Liver (tissue), 3 donors: ENCODE results near the gene CATSPER2.
"Not testable (repeated sequence)": the region's sequence is repeated elsewhere in the genome, so short reads cannot be mapped to it uniquely, and the experiment has no call there.

Experiments used
- EGR1 ChIP-seq, 2 donors: IDR thresholded peaks; 2 replicates each; pipeline ENCODE4 v1.6.1; 2016 to 2018; ENCODE audit warnings: antibody characterized with exemption in 2 of 2, low read depth in 2 of 2
- SP1 ChIP-seq: IDR thresholded peaks from 2 replicates; pipeline ENCODE4 v1.6.1; 2018; ENCODE audit warnings: antibody characterized with exemption, mild to moderate bottlenecking
- YY1 ChIP-seq: IDR thresholded peaks from 2 replicates; pipeline ENCODE4 v1.6.1; 2016; ENCODE audit warnings: antibody characterized with exemption, mild to moderate bottlenecking
- TF ChIP-seq, protein P1 (sequence below): IDR thresholded peaks from 2 replicates; pipeline ENCODE4 v1.6.1; 2016; ENCODE audit warnings: antibody characterized with exemption, mild to moderate bottlenecking
- TF ChIP-seq, protein P2 (sequence below): fragments of 150-350 bp; IDR thresholded peaks from 2 replicates; pipeline ENCODE4 v1.5.1; 2017; ENCODE audit warnings: improper control_type of control experiment, low read depth, low read length; ENCODE audit not compliant: missing input control
- donor health status: healthy.
- donor health status: healthy.

DNA sequence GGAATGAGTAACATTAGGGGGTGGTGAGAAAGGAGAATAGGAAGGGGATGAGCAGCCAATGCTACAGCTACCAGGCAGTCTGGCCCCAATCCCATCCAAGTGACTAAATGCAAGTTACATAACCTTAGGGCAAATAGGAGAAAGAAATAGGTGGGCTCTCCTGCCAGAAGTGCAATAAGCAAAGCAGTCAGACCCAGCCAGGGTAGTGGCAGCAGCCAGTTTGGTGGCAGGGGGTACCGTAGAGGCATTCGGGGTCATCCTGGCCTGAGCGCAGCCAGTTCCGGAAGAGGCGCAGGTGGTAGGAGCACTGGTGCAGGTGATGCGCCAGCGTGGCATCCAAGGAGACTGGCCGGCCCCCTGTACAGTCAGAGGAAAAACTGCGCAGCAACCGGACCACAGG lies 11.1 kb upstream of the CATSPER2 start:
- not testable (repeated sequence) for TF ChIP-seq EGR1 (IDR thresholded peaks at IDR 0.05; ENCODE audit: low read depth in 2 of 2); SP1; YY1
- TF ChIP-seq, protein P1, sequence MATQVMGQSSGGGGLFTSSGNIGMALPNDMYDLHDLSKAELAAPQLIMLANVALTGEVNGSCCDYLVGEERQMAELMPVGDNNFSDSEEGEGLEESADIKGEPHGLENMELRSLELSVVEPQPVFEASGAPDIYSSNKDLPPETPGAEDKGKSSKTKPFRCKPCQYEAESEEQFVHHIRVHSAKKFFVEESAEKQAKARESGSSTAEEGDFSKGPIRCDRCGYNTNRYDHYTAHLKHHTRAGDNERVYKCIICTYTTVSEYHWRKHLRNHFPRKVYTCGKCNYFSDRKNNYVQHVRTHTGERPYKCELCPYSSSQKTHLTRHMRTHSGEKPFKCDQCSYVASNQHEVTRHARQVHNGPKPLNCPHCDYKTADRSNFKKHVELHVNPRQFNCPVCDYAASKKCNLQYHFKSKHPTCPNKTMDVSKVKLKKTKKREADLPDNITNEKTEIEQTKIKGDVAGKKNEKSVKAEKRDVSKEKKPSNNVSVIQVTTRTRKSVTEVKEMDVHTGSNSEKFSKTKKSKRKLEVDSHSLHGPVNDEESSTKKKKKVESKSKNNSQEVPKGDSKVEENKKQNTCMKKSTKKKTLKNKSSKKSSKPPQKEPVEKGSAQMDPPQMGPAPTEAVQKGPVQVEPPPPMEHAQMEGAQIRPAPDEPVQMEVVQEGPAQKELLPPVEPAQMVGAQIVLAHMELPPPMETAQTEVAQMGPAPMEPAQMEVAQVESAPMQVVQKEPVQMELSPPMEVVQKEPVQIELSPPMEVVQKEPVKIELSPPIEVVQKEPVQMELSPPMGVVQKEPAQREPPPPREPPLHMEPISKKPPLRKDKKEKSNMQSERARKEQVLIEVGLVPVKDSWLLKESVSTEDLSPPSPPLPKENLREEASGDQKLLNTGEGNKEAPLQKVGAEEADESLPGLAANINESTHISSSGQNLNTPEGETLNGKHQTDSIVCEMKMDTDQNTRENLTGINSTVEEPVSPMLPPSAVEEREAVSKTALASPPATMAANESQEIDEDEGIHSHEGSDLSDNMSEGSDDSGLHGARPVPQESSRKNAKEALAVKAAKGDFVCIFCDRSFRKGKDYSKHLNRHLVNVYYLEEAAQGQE = not testable (repeated sequence)
- TF ChIP-seq, protein P2, sequence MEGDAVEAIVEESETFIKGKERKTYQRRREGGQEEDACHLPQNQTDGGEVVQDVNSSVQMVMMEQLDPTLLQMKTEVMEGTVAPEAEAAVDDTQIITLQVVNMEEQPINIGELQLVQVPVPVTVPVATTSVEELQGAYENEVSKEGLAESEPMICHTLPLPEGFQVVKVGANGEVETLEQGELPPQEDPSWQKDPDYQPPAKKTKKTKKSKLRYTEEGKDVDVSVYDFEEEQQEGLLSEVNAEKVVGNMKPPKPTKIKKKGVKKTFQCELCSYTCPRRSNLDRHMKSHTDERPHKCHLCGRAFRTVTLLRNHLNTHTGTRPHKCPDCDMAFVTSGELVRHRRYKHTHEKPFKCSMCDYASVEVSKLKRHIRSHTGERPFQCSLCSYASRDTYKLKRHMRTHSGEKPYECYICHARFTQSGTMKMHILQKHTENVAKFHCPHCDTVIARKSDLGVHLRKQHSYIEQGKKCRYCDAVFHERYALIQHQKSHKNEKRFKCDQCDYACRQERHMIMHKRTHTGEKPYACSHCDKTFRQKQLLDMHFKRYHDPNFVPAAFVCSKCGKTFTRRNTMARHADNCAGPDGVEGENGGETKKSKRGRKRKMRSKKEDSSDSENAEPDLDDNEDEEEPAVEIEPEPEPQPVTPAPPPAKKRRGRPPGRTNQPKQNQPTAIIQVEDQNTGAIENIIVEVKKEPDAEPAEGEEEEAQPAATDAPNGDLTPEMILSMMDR = not testable (repeated sequence)
